ENCODE results near the gene KRTAP4-12.

- TF ChIP-seq CTCF (IDR thresholded peaks at IDR 0.05) (no peak), ZFX (IDR thresholded peaks at IDR 0.05; ENCODE audit: borderline replicate concordance) (no peak)
These were observed 44.1 kb upstream of the KRTAP4-12 start, which contains the start of gene KRTAP4-3 for GRCh38 chr17:41168121-41168520.

All from 22Rv1 (cell line).